GM23248 (cell line): ENCODE measurements around the gene TCEAL1. TPM values are rescaled to one million over a fixed set of nuclear protein-coding genes. Genes with fewer than 3 reads are reported as not detected.

ENCODE experiments used
- DNase-seq: peaks from one replicate; pipeline ENCODE4 v3.0.0-alpha.2; 2015
- H2AFZ ChIP-seq: fragments of 200-600 bp; sonication (generic); 2 replicates; pipeline ENCODE4 v1.6.1; 2016; ENCODE audit warnings: antibody characterized with exemption
- H3F3A ChIP-seq: fragments of 200-600 bp; sonication (generic); 2 replicates; pipeline ENCODE4 v1.6.1; 2016; ENCODE audit warnings: mild to moderate bottlenecking, antibody characterized with exemption, mixed run types; ENCODE audit not compliant: insufficient read depth
- H3K27ac ChIP-seq: fragments of 200-600 bp; sonication (generic); 2 replicates; pipeline ENCODE4 v1.5.1; 2016; ENCODE audit warnings: mild to moderate bottlenecking
- H3K27me3 ChIP-seq: fragments of 200-600 bp; sonication (generic); replicated peaks from 2 replicates; pipeline ENCODE4 v1.6.1; 2016; ENCODE audit warnings: mild to moderate bottlenecking; ENCODE audit not compliant: insufficient read depth
- H3K36me3 ChIP-seq: fragments of 200-600 bp; sonication (generic); 2 replicates; pipeline ENCODE4 v1.6.1; 2016; ENCODE audit warnings: low read depth, mild to moderate bottlenecking
- H3K4me1 ChIP-seq: fragments of 200-600 bp; sonication (generic); 2 replicates; pipeline ENCODE4 v1.6.1; 2016; ENCODE audit warnings: mild to moderate bottlenecking; ENCODE audit not compliant: insufficient read depth
- H3K4me2 ChIP-seq: fragments of 200-600 bp; sonication (generic); one replicate; pipeline ENCODE4 v1.6.1; 2016; ENCODE audit warnings: mild to moderate bottlenecking; ENCODE audit not compliant: unreplicated experiment
- H3K4me3 ChIP-seq: fragments of 200-600 bp; sonication (generic); 2 replicates; pipeline ENCODE4 v1.5.1; 2016; ENCODE audit warnings: mild to moderate bottlenecking
- H3K79me2 ChIP-seq: fragments of 200-600 bp; sonication (generic); 2 replicates; pipeline ENCODE4 v1.6.1; 2016; ENCODE audit warnings: mild to moderate bottlenecking; ENCODE audit not compliant: insufficient read depth
- H3K9ac ChIP-seq: fragments of 200-600 bp; sonication (generic); 2 replicates; pipeline ENCODE4 v1.6.1; 2016; ENCODE audit warnings: mild to moderate bottlenecking
- H3K9me2 ChIP-seq: fragments of 200-600 bp; sonication (generic); 2 replicates; pipeline ENCODE4 v1.6.1; 2016; ENCODE audit warnings: mixed run types, mild to moderate bottlenecking, moderate library complexity; ENCODE audit not compliant: insufficient read depth
- H3K9me3 ChIP-seq: fragments of 200-600 bp; sonication (generic); one replicate; pipeline ENCODE4 v1.6.1; 2017; ENCODE audit warnings: low read depth
- H4K20me1 ChIP-seq: fragments of 200-600 bp; sonication (generic); 2 replicates; pipeline ENCODE4 v1.6.0; 2016; ENCODE audit not compliant: insufficient read depth
- EZH2 ChIP-seq: fragments of 200-600 bp; sonication (generic); IDR thresholded peaks from 2 replicates; pipeline ENCODE4 v1.6.1; 2018; ENCODE audit warnings: antibody characterized with exemption, mild to moderate bottlenecking; ENCODE audit not compliant: insufficient read depth, poor library complexity, severe bottlenecking
- EZH2phosphoT487 ChIP-seq: fragments of 200-600 bp; sonication (generic); IDR thresholded peaks from 2 replicates; pipeline ENCODE4 v1.6.1; 2018; ENCODE audit warnings: antibody characterized with exemption, moderate library complexity, mild to moderate bottlenecking, low read depth; ENCODE audit not compliant: insufficient read depth
- WGBS, 2 experiments: methylation state at CpG; one replicate each; pipeline ENCODE4 v1.1.6; 2015 to 2017; ENCODE audit warnings: low lambda C conversion rate in 2 of 2, low coverage in 1 of 2; ENCODE audit errors: missing lambda C conversion rate in 2 of 2; 5-methylcytosine and 5-hydroxymethylcytosine counted together
- in situ Hi-C: fragments of 300-500 bp; cut with MboI; formaldehyde crosslinking; loops from 2 replicates; pipeline ENCODE4 v1.15.0; 2020
- polyA plus RNA-seq: library from polyadenylated mRNA; unstranded; fragments of >200 nt; fragmentation: Nextera tagmentation; extraction: Ambion mirVana; gene quantifications from 2 replicates; pipeline ENCODE4 v1.2.1, GENCODE V29; 2016
- total RNA-seq: library from RNA; depleted of rRNA; stranded (reverse); fragments of >200 nt; shearing (Covaris generic); gene quantifications from 2 replicates; pipeline ENCODE4 v1.2.3, GENCODE V29; 2014

Gene TCEAL1
- total and polyA plus RNA-seq, 2 experiments from 2014 or later = 30.7 to 32.0 TPM

GRCh38 chrX:103615781-103616371, 12.9 kb upstream of the TCEAL1 start:
- in situ Hi-C loops = no loop called here

GRCh38 chrX:103616676-103617186, 12.0 kb upstream of the TCEAL1 start:
- 0 to 8% methylated on average over 1 of the region's 1 CpG for WGBS, 2 experiments
- H3K4me2 ChIP-seq = no peak overlapping the region
- H3K27me3 ChIP-seq = no peaks in the 10 kb centered on the region
- no peak for TF ChIP-seq EZH2
- no peak for TF ChIP-seq EZH2phosphoT487
- H3K36me3 ChIP-seq = no peaks in the 10 kb centered on the region
- DNase-seq = peak; percentile 42
- H2AFZ ChIP-seq = no peak overlapping the region
- peaks cover 40% of the 10 kb centered on the region for H3F3A ChIP-seq
- no peaks in the 10 kb centered on the region for H4K20me1 ChIP-seq
- no peak overlapping the region for H3K4me3 ChIP-seq
- peaks cover 16% of the 10 kb centered on the region for H3K79me2 ChIP-seq
- in situ Hi-C loops = no loop called here
- peaks cover 34% of the 10 kb centered on the region for H3K4me1 ChIP-seq
- peak overlapping the region; percentile 53; the same call in 1 of the 2 replicates for H3K27ac ChIP-seq
- H3K9me3 ChIP-seq = no peaks in the 10 kb centered on the region
- no peak overlapping the region for H3K9ac ChIP-seq
- H3K9me2 ChIP-seq = no peaks in the 10 kb centered on the region

More at GRCh38 chrX:103615781-103616371, 12.9 kb upstream of the TCEAL1 start:
- Histone ChIP-seq H3F3A (peaks cover 40% of the 10 kb centered on the region), H3K4me2 (peak overlapping the region; percentile 48), H3K9ac (no peak overlapping the region), H3K79me2 (peaks cover 16% of the 10 kb centered on the region), H3K4me1 (peaks cover 34% of the 10 kb centered on the region), H3K9me3 (no peaks in the 10 kb centered on the region), H3K27ac (peak overlapping the region; percentile 53), H3K9me2 (no peaks in the 10 kb centered on the region), H2AFZ (no peak overlapping the region), H3K4me3 (no peak overlapping the region), H4K20me1 (no peaks in the 10 kb centered on the region), H3K36me3 (no peaks in the 10 kb centered on the region), H3K27me3 (no peaks in the 10 kb centered on the region)
- TF ChIP-seq EZH2 (no peak), EZH2phosphoT487 (no peak)
- peak; percentile 36 for DNase-seq

DNA sequence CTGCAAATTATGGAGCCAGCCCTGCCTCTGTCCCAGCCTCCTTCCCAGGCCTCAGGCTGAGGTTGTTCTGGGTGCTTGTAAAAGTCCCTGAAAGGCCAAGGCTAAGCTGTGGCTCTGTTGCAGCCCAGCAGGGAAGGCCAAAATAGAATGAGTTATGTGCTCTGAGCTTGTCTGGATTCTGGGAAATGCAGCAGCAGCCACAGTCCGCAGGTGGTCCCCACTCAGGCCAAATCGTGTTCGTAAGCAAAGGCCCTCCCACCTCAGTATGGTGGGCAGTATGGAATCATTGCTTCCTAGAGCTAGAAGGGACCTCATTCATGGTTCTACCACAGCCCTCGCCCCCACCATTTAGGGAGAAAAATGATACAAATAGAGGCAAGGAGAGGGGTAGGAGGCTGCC, 4.7 kb upstream of the TCEAL1 start:
- H3F3A ChIP-seq = peaks cover 6% of the 10 kb centered on the region; the same call in 1 of the 2 replicates
- in situ Hi-C loops = no loop called here
- no peaks in the 10 kb centered on the region for H3K27me3 ChIP-seq
- H3K36me3 ChIP-seq = no peaks in the 10 kb centered on the region
- DNase-seq = no peak
- no peak overlapping the region for H3K4me2 ChIP-seq
- WGBS, 2 experiments = 94 to 98% methylated on average over 4 of the region's 4 CpGs
- TF ChIP-seq EZH2 = no peak
- no peak for TF ChIP-seq EZH2phosphoT487
- H3K79me2 ChIP-seq = peaks cover 17% of the 10 kb centered on the region
- H3K9me3 ChIP-seq = no peaks in the 10 kb centered on the region
- H3K4me3 ChIP-seq = no peak overlapping the region
- no peaks in the 10 kb centered on the region for H3K9me2 ChIP-seq
- no peak overlapping the region for H3K27ac ChIP-seq
- H3K4me1 ChIP-seq = peaks cover 12% of the 10 kb centered on the region
- no peak overlapping the region for H2AFZ ChIP-seq
- H4K20me1 ChIP-seq = no peaks in the 10 kb centered on the region
- no peak overlapping the region for H3K9ac ChIP-seq

DNA sequence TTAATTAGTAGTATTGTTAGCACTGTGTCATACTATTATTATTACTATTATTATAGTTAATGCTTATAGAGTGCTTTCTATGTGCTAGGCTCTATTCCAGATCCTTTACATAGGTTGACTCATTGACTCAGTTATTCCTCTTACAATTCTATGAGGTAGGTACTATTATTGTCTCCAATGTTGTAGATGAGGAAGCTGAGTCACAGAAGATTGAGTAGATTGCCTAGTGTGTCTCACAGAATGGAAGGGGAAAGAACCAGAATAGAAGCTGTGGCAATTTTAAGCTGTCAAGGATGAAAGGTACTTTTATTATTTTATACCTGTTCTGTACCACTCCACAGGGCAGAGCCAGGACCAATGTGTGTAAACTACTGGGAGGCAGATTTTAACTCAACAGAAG, 1.9 kb upstream of the TCEAL1 start:
- Histone ChIP-seq H3K9ac (0 out of 2 replicates have a peak overlapping the region, but pooled peaks have one; percentile 21), H3K79me2 (peaks cover 10% of the 10 kb centered on the region), H3K4me3 (no peak overlapping the region), H3K9me2 (no peaks in the 10 kb centered on the region), H3K36me3 (no peaks in the 10 kb centered on the region), H3F3A (peaks cover 6% of the 10 kb centered on the region; the same call in 1 of the 2 replicates), H3K4me2 (peak overlapping the region; percentile 12), H2AFZ (no peak overlapping the region), H3K27ac (peak overlapping the region; percentile 54), H3K9me3 (no peaks in the 10 kb centered on the region), H3K4me1 (peaks cover 18% of the 10 kb centered on the region), H4K20me1 (no peaks in the 10 kb centered on the region), H3K27me3 (no peaks in the 10 kb centered on the region)
- TF ChIP-seq EZH2phosphoT487 = no peak
- no peak for TF ChIP-seq EZH2
- in situ Hi-C loops = no loop called here
- DNase-seq = peak; percentile 69
